Neuronal stem cell (in vitro differentiated cells): ENCODE data around the gene RNF38.
"Not testable (repeated sequence)": the region's sequence is repeated elsewhere in the genome, so short reads cannot be mapped to it uniquely, and the experiment has no call there.

Source experiments
- DNase-seq: peaks from one replicate; pipeline ENCODE4 v3.0.0-alpha.2; 2013; ENCODE audit warnings: low spot score
- H2AFZ ChIP-seq: one replicate; pipeline ENCODE4 v1.6.1; 2013; ENCODE audit warnings: mild to moderate bottlenecking, low read length, inconsistent platforms
- H2AK5ac ChIP-seq: 2 replicates; pipeline ENCODE4 v1.6.1; 2013; ENCODE audit warnings: low read depth, mild to moderate bottlenecking, inconsistent platforms, low read length, moderate library complexity, mixed read lengths
- H2BK120ac ChIP-seq: 2 replicates; pipeline ENCODE4 v1.6.1; 2013; ENCODE audit warnings: low read depth, mild to moderate bottlenecking, inconsistent platforms, low read length, moderate library complexity, mixed read lengths
- H2BK12ac ChIP-seq: one replicate; pipeline ENCODE4 v1.6.1; 2013; ENCODE audit warnings: low read length, inconsistent platforms
- H2BK15ac ChIP-seq: 2 replicates; pipeline ENCODE4 v1.6.1; 2013; ENCODE audit warnings: mild to moderate bottlenecking, low read length, inconsistent platforms, mixed read lengths
- H2BK5ac ChIP-seq: one replicate; pipeline ENCODE4 v1.6.1; 2013; ENCODE audit warnings: inconsistent platforms, mild to moderate bottlenecking, low read length, moderate library complexity
- H3K14ac ChIP-seq: one replicate; pipeline ENCODE4 v1.6.1; 2013; ENCODE audit warnings: low read length, inconsistent platforms
- H3K18ac ChIP-seq: 2 replicates; pipeline ENCODE4 v1.6.1; 2013; ENCODE audit warnings: low read length, inconsistent platforms
- H3K23ac ChIP-seq: 2 replicates; pipeline ENCODE4 v1.6.1; 2013; ENCODE audit warnings: low read depth, mild to moderate bottlenecking, mixed read lengths, low read length, inconsistent platforms; ENCODE audit not compliant: poor library complexity
- H3K27ac ChIP-seq: replicated peaks from 3 replicates; pipeline ENCODE4 v1.5.1; 2013; ENCODE audit warnings: low read length, inconsistent platforms
- H3K27me3 ChIP-seq, 3 experiments: 2 replicates each; pipeline ENCODE4 v1.6.1; 2013; ENCODE audit warnings: low read length in 3 of 3, mild to moderate bottlenecking in 2 of 3, inconsistent platforms in 1 of 3, low read depth in 1 of 3, mixed read lengths in 1 of 3, moderate library complexity in 1 of 3; ENCODE audit not compliant: control insufficient read depth in 3 of 3, insufficient read depth in 3 of 3
- H3K36me3 ChIP-seq, 2 donors: replicated peaks in 1 of 2; 2 replicates each; pipeline ENCODE4 v1.6.1; 2013; ENCODE audit warnings: low read length in 2 of 2; ENCODE audit not compliant: control insufficient read depth in 2 of 2, insufficient read depth in 2 of 2
- H3K4ac ChIP-seq: 2 replicates; pipeline ENCODE4 v1.6.1; 2013; ENCODE audit warnings: inconsistent platforms, mild to moderate bottlenecking, low read length, moderate library complexity
- H3K4me1 ChIP-seq, 2 donors: 1 replicate in 1 of 2; 2 replicates in 1 of 2; pipeline ENCODE4 v1.6.1; 2013; ENCODE audit warnings: low read length in 2 of 2, low read depth in 1 of 2; ENCODE audit not compliant: control insufficient read depth in 2 of 2, insufficient read depth in 1 of 2
- H3K4me2 ChIP-seq: one replicate; pipeline ENCODE4 v1.6.1; 2013; ENCODE audit warnings: mild to moderate bottlenecking, low read length, inconsistent platforms; ENCODE audit not compliant: insufficient read depth, poor library complexity, severe bottlenecking
- H3K4me3 ChIP-seq, 2 donors: 2 replicates each; pipeline ENCODE4 v1.5.1; 2013; ENCODE audit warnings: low read length in 2 of 2, mild to moderate bottlenecking in 2 of 2, inconsistent platforms in 1 of 2, moderate library complexity in 1 of 2
- H3K79me1 ChIP-seq: one replicate; pipeline ENCODE4 v1.6.1; 2013; ENCODE audit warnings: low read depth, mild to moderate bottlenecking, inconsistent platforms, low read length, moderate library complexity
- H3K9ac ChIP-seq: one replicate; pipeline ENCODE4 v1.6.1; 2013; ENCODE audit warnings: mild to moderate bottlenecking, low read depth, low read length, inconsistent platforms; ENCODE audit not compliant: poor library complexity
- H3K9me3 ChIP-seq, 2 donors: replicated peaks in 1 of 2; 2 replicates each; pipeline versions ENCODE3 to v1.6.1; 2013; ENCODE audit warnings: low read length in 2 of 2, mild to moderate bottlenecking in 2 of 2, inconsistent platforms in 1 of 2, low read depth in 1 of 2, mixed read lengths in 1 of 2, moderate library complexity in 1 of 2; ENCODE audit not compliant: control insufficient read depth in 2 of 2, insufficient read depth in 1 of 2
- H4K8ac ChIP-seq: one replicate; pipeline ENCODE4 v1.6.1; 2013; ENCODE audit warnings: low read depth, mild to moderate bottlenecking, inconsistent platforms, low read length, moderate library complexity
- H4K91ac ChIP-seq: one replicate; pipeline ENCODE4 v1.6.1; 2013; ENCODE audit warnings: low read length, low read depth, mild to moderate bottlenecking, inconsistent platforms; ENCODE audit not compliant: poor library complexity
- WGBS, 2 donors: extraction: QIAGEN DNeasy Blood & Tissue Kit; methylation state at CpG; one replicate each; pipeline ENCODE4 v1.1.7; 2013; ENCODE audit warnings: missing lambda C conversion rate in 2 of 2, mixed read lengths in 1 of 2; ENCODE audit not compliant: insufficient read length in 2 of 2, insufficient replicate concordance in 1 of 2; ENCODE audit errors: extremely low coverage in 2 of 2; 5-methylcytosine and 5-hydroxymethylcytosine counted together

RNF38 gene

DNA sequence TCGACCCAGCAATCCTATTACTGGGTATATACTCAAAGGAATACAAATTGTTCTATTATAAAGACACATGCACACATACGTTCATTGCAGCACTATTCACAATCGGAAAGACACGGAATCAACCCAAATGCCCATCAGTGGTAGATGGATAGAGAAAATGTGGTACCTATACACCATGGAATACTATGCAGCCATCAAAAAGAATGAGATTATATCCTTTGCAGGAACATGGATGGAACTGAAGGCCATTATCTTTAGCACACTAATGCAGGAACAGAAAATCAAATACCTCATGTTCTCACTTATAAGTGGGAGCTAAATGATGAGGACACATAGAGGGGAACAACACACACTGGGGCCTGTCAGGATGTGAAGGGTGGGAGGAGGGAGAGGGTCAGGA is 78.2 kb downstream of the RNF38 start:
- not testable (repeated sequence) for H4K8ac ChIP-seq, H3K18ac ChIP-seq, DNase-seq, H3K27me3 ChIP-seq, H3K9ac ChIP-seq, H2BK15ac ChIP-seq, H3K9me3 ChIP-seq, H3K79me1 ChIP-seq, H3K14ac ChIP-seq, H2AK5ac ChIP-seq, H3K23ac ChIP-seq, H3K27ac ChIP-seq, H2BK120ac ChIP-seq, H4K91ac ChIP-seq, H3K4ac ChIP-seq, H3K4me3 ChIP-seq, H2AFZ ChIP-seq, H3K4me2 ChIP-seq, H2BK5ac ChIP-seq, H2BK12ac ChIP-seq, H3K4me1 ChIP-seq, H3K36me3 ChIP-seq
- WGBS, 2 donors = no CpG with 5 or more reads among the region's 4 CpGs

DNA sequence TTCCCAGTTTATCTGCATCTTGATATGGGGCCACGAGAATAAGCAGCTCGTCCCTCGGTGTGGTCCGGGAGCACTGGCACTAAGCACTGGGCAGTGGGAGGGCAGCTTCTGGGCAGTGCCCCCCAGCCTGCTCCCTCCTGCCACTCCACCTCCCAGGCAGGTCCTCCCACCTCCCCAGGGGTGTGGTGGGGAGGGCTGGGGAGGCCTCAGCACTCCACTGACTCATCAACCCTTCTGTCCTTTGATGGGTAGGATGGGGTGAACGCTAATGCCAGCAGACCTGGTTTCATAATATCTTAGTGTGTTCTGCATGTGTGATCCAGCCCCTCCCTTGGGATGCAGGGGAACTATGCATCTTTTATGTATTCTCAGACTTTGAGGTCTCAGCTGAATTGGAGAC is 79.6 kb downstream of the RNF38 start:
- no peak for DNase-seq
- no peaks in the 10 kb centered on the region for H3K79me1 ChIP-seq
- no peak overlapping the region for H2BK12ac ChIP-seq
- no peak overlapping the region for H2AK5ac ChIP-seq
- H2BK15ac ChIP-seq = no peak overlapping the region
- no peak overlapping the region for H3K9ac ChIP-seq
- WGBS, 2 donors = no CpG with 5 or more reads among the region's 5 CpGs
- no peak overlapping the region for H2BK5ac ChIP-seq
- H3K27me3 ChIP-seq = no peaks in the 10 kb centered on the region
- H2AFZ ChIP-seq = no peak overlapping the region
- peak overlapping the region; percentile 67 for H3K18ac ChIP-seq
- peak overlapping the region in 1 of 2 donors; percentile 66 for H3K4me3 ChIP-seq
- H3K36me3 ChIP-seq = no peaks in the 10 kb centered on the region
- H4K91ac ChIP-seq = no peak overlapping the region
- peak overlapping the region; percentile 70 for H4K8ac ChIP-seq
- H3K4ac ChIP-seq = no peak overlapping the region
- peaks cover 0 to 9% of the 10 kb centered on the region in 2 donors for H3K4me1 ChIP-seq
- peak overlapping the region; percentile 57 for H3K23ac ChIP-seq
- no peak overlapping the region for H2BK120ac ChIP-seq
- no peaks in the 10 kb centered on the region for H3K9me3 ChIP-seq
- H3K14ac ChIP-seq = no peak overlapping the region
- no peak overlapping the region for H3K4me2 ChIP-seq
- H3K27ac ChIP-seq = no peak overlapping the region

DNA sequence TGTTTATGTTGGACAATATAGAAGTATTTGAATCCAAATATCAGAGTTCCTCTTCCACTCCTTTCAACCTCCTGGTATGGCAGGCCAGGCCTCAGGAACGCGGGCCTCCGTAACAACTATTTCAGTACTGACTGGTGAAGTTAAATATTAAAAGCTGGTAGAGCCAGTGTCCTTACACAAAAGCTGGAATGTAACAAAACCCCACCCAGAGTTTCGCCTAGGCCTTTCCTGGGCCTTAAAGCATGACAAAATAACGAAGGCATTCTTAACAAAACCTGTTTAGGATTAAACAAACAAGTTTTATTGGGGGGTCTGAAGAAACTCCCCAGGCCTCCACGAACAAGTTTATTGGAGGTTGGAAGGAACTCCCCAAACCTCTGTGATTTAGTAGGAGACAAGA is 80.3 kb downstream of the RNF38 start:
- H3K23ac ChIP-seq = no peak overlapping the region
- no peak overlapping the region for H4K91ac ChIP-seq
- H2AFZ ChIP-seq = peak overlapping the region; percentile 53
- no peak overlapping the region for H2BK120ac ChIP-seq
- no peak overlapping the region for H3K27ac ChIP-seq
- H3K4me1 ChIP-seq = peaks cover 0 to 9% of the 10 kb centered on the region in 2 donors
- no peak overlapping the region for H3K4ac ChIP-seq
- no peak overlapping the region for H2AK5ac ChIP-seq
- no peak overlapping the region for H3K9ac ChIP-seq
- H2BK15ac ChIP-seq = no peak overlapping the region
- no peaks in the 10 kb centered on the region for H3K36me3 ChIP-seq
- H3K27me3 ChIP-seq = no peaks in the 10 kb centered on the region
- H3K14ac ChIP-seq = no peak overlapping the region
- H3K4me3 ChIP-seq = no peak overlapping the region
- H2BK5ac ChIP-seq = no peak overlapping the region
- H2BK12ac ChIP-seq = no peak overlapping the region
- WGBS, 2 donors = no CpG with 5 or more reads among the region's 6 CpGs
- no peaks in the 10 kb centered on the region for H3K9me3 ChIP-seq
- H3K79me1 ChIP-seq = no peaks in the 10 kb centered on the region
- no peak for DNase-seq
- no peak overlapping the region for H3K4me2 ChIP-seq
- no peak overlapping the region for H4K8ac ChIP-seq
- H3K18ac ChIP-seq = no peak overlapping the region

DNA sequence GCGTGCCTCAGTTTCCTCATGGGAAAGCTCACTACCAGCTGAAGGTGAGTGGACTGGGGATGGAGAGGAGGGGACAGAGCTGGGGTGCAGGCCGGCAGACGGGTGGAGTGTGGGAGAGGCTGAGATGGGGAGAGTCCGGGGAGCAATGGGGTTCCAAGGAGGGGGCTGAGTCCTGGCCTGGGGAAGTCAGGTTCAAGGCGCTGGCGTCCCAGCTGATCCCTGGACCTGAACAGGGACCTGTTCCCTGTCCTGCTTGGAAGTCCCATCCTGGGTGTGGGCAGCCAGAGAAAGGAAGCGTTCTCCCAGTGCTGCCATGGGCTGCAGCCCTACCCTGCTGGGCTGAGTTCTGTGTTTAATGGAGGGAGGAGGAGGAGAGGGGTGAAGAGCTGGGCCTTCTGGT is 80.9 kb downstream of the RNF38 start:
- H2AFZ ChIP-seq = no peak overlapping the region
- H3K27ac ChIP-seq = no peak overlapping the region

More for the DNA sequence above, 80.9 kb downstream of the RNF38 start:
- H3K4me2 ChIP-seq = no peak overlapping the region
- H2BK12ac ChIP-seq = no peak overlapping the region
- H3K36me3 ChIP-seq = no peaks in the 10 kb centered on the region
- H3K79me1 ChIP-seq = no peaks in the 10 kb centered on the region
- DNase-seq = no peak
- no peaks in the 10 kb centered on the region for H3K9me3 ChIP-seq
- H3K4ac ChIP-seq = no peak overlapping the region
- H3K4me1 ChIP-seq = peaks cover 0 to 9% of the 10 kb centered on the region in 2 donors
- H2BK120ac ChIP-seq = no peak overlapping the region
- no peak overlapping the region for H3K23ac ChIP-seq
- no peak overlapping the region for H3K14ac ChIP-seq
- H2AK5ac ChIP-seq = peak overlapping the region; percentile 41
- no peaks in the 10 kb centered on the region for H3K27me3 ChIP-seq
- H4K91ac ChIP-seq = no peak overlapping the region
- peak overlapping the region; percentile 47 for H3K9ac ChIP-seq
- no peak overlapping the region for H4K8ac ChIP-seq
- no peak overlapping the region for H2BK15ac ChIP-seq
- H3K18ac ChIP-seq = no peak overlapping the region
- H2BK5ac ChIP-seq = no peak overlapping the region
- WGBS, 2 donors = no CpG with 5 or more reads among the region's 7 CpGs
- H3K4me3 ChIP-seq = peak overlapping the region in 1 of 2 donors; percentile 40
